SK-N-SH treated with all-trans-retinoic acid at 6 μM for 48 hours (cell line): ENCODE results near the gene GJB5.

Experiments used
- ATAC-seq: fragments of 200-7000 bp; cut with Tn5 transposase; 3 replicates; pipeline ENCODE4 v1.9.1; 2020; ENCODE audit warnings: mild to moderate bottlenecking, moderate library complexity
- ARNTL ChIP-seq: fragments of 450-650 bp; formaldehyde crosslinking; IDR thresholded peaks from 2 replicates; pipeline ENCODE4 v1.5.0; 2020; ENCODE audit warnings: low read depth, mild to moderate bottlenecking, moderate library complexity, borderline replicate concordance
- BACH2 ChIP-seq: fragments of 250-450 bp; sonication (Bioruptor Pico); IDR thresholded peaks from 2 replicates; pipeline ENCODE4 v1.9.0; 2021; ENCODE audit warnings: mild to moderate bottlenecking, borderline replicate concordance
- CSDC2 ChIP-seq: fragments of 250-450 bp; sonication (Bioruptor Pico); IDR thresholded peaks from 2 replicates; pipeline ENCODE4 v1.5.0; 2020; ENCODE audit warnings: mild to moderate bottlenecking, moderate library complexity
- ESRRG ChIP-seq: fragments of 250-450 bp; sonication (Bioruptor Pico); IDR thresholded peaks from 2 replicates; pipeline ENCODE4 v1.6.1; 2021; ENCODE audit warnings: mild to moderate bottlenecking
- ISL1 ChIP-seq: fragments of 250-450 bp; sonication (Bioruptor Pico); IDR thresholded peaks from 2 replicates; pipeline ENCODE4 v2.1.2; 2022; ENCODE audit warnings: mild to moderate bottlenecking, moderate library complexity
- OSR1 ChIP-seq: fragments of 250-450 bp; sonication (Bioruptor Pico); IDR thresholded peaks from 2 replicates; pipeline ENCODE4 v1.8.0; 2022; ENCODE audit warnings: moderate library complexity, mild to moderate bottlenecking, inconsistent platforms
- RARB ChIP-seq: fragments of 250-450 bp; sonication (Bioruptor Pico); IDR thresholded peaks from 2 replicates; pipeline ENCODE4 v1.8.0; 2021; ENCODE audit warnings: mild to moderate bottlenecking, moderate library complexity
- SNAI2 ChIP-seq: fragments of 250-450 bp; sonication (Bioruptor Pico); IDR thresholded peaks from 2 replicates; pipeline ENCODE4 v1.5.0; 2020; ENCODE audit warnings: mild to moderate bottlenecking, moderate library complexity
- TCF4 ChIP-seq: fragments of 250-450 bp; sonication (Bioruptor Pico); IDR thresholded peaks from 2 replicates; pipeline ENCODE4 v1.8.0; 2021; ENCODE audit warnings: mild to moderate bottlenecking, moderate library complexity, borderline replicate concordance
- ZC3H10 ChIP-seq: fragments of 250-450 bp; sonication (Bioruptor Pico); IDR thresholded peaks from 2 replicates; pipeline ENCODE4 v1.5.1; 2021; ENCODE audit warnings: mild to moderate bottlenecking, moderate library complexity
- ZFP3 ChIP-seq: fragments of 250-450 bp; sonication (Bioruptor Pico); IDR thresholded peaks from 2 replicates; pipeline ENCODE4 v1.5.0; 2020; ENCODE audit warnings: mild to moderate bottlenecking, moderate library complexity
- ZFP30 ChIP-seq: fragments of 450-650 bp; formaldehyde crosslinking; IDR thresholded peaks from 2 replicates; pipeline ENCODE4 v1.5.0; 2022; ENCODE audit warnings: mild to moderate bottlenecking, moderate library complexity
- ZNF565 ChIP-seq: fragments of 450-650 bp; formaldehyde crosslinking; conservative IDR thresholded peaks from 2 replicates; pipeline ENCODE4 v1.5.0; 2020; ENCODE audit warnings: low read depth, mild to moderate bottlenecking, moderate library complexity
- ZNF70 ChIP-seq: fragments of 450-650 bp; formaldehyde crosslinking; IDR thresholded peaks from 2 replicates; pipeline ENCODE4 v1.5.0; 2020; ENCODE audit warnings: mild to moderate bottlenecking, moderate library complexity
- ZNF8 ChIP-seq: fragments of 450-650 bp; formaldehyde crosslinking; IDR thresholded peaks from 2 replicates; pipeline ENCODE4 v1.5.0; 2020; ENCODE audit warnings: mild to moderate bottlenecking, moderate library complexity
- TF ChIP-seq, protein P1 (sequence below): fragments of 250-450 bp; sonication (Bioruptor Pico); IDR thresholded peaks from 2 replicates; pipeline ENCODE4 v1.8.0; 2021; ENCODE audit warnings: low read depth, mild to moderate bottlenecking, moderate library complexity, borderline replicate concordance
- TF ChIP-seq, protein P2 (sequence below): fragments of 250-450 bp; sonication (Bioruptor Pico); IDR thresholded peaks from 2 replicates; pipeline ENCODE4 v1.5.0; 2020; ENCODE audit warnings: mild to moderate bottlenecking, moderate library complexity
- TF ChIP-seq, protein P3 (sequence below): fragments of 250-450 bp; sonication (Bioruptor Pico); IDR thresholded peaks from 2 replicates; pipeline ENCODE4 v1.8.0; 2020; ENCODE audit warnings: mild to moderate bottlenecking, moderate library complexity, borderline replicate concordance
- TF ChIP-seq, protein P4 (sequence below): fragments of 250-450 bp; sonication (Bioruptor Pico); IDR thresholded peaks from 2 replicates; pipeline ENCODE4 v1.5.1; 2021; ENCODE audit warnings: mild to moderate bottlenecking, moderate library complexity

Gene GJB5

DNA sequence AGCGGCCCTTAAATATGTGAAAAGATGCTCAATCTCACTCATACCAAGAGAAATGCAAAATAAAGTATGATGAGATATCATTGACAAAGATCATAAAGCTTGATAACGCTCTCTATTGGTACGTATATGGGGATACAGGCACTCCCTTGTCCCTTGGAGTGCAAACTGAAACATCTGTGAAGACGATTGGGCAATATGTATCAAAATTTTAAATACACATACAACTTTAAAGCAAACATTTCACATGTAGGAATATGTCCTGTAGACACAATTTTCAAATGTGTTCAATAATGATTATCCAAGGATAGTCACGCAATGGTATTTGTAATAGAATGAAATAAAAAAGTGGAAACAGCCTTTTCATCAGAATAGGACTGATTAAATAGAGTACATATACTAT lies 24.2 kb downstream of the GJB5 start:
- no peak for TF ChIP-seq RARB (CRISPR knock-in tag)
- TF ChIP-seq ZFP30 (CRISPR knock-in tag) = no peak
- TF ChIP-seq, protein P1, sequence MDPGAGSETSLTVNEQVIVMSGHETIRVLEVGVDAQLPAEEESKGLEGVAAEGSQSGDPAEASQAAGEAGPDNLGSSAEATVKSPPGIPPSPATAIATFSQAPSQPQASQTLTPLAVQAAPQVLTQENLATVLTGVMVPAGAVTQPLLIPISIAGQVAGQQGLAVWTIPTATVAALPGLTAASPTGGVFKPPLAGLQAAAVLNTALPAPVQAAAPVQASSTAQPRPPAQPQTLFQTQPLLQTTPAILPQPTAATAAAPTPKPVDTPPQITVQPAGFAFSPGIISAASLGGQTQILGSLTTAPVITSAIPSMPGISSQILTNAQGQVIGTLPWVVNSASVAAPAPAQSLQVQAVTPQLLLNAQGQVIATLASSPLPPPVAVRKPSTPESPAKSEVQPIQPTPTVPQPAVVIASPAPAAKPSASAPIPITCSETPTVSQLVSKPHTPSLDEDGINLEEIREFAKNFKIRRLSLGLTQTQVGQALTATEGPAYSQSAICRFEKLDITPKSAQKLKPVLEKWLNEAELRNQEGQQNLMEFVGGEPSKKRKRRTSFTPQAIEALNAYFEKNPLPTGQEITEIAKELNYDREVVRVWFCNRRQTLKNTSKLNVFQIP = no peak
- TF ChIP-seq ZNF8 = no peak
- TF ChIP-seq, protein P2, sequence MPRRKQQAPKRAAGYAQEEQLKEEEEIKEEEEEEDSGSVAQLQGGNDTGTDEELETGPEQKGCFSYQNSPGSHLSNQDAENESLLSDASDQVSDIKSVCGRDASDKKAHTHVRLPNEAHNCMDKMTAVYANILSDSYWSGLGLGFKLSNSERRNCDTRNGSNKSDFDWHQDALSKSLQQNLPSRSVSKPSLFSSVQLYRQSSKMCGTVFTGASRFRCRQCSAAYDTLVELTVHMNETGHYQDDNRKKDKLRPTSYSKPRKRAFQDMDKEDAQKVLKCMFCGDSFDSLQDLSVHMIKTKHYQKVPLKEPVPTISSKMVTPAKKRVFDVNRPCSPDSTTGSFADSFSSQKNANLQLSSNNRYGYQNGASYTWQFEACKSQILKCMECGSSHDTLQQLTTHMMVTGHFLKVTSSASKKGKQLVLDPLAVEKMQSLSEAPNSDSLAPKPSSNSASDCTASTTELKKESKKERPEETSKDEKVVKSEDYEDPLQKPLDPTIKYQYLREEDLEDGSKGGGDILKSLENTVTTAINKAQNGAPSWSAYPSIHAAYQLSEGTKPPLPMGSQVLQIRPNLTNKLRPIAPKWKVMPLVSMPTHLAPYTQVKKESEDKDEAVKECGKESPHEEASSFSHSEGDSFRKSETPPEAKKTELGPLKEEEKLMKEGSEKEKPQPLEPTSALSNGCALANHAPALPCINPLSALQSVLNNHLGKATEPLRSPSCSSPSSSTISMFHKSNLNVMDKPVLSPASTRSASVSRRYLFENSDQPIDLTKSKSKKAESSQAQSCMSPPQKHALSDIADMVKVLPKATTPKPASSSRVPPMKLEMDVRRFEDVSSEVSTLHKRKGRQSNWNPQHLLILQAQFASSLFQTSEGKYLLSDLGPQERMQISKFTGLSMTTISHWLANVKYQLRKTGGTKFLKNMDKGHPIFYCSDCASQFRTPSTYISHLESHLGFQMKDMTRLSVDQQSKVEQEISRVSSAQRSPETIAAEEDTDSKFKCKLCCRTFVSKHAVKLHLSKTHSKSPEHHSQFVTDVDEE (CRISPR knock-in tag) = no peak
- no peak for TF ChIP-seq ISL1 (CRISPR knock-in tag)
- TF ChIP-seq BACH2 = no peak
- TF ChIP-seq ZNF565 (CRISPR knock-in tag) = no peak
- no peak for TF ChIP-seq TCF4 (CRISPR knock-in tag)
- no peak for TF ChIP-seq ESRRG (CRISPR knock-in tag)
- TF ChIP-seq, protein P3, sequence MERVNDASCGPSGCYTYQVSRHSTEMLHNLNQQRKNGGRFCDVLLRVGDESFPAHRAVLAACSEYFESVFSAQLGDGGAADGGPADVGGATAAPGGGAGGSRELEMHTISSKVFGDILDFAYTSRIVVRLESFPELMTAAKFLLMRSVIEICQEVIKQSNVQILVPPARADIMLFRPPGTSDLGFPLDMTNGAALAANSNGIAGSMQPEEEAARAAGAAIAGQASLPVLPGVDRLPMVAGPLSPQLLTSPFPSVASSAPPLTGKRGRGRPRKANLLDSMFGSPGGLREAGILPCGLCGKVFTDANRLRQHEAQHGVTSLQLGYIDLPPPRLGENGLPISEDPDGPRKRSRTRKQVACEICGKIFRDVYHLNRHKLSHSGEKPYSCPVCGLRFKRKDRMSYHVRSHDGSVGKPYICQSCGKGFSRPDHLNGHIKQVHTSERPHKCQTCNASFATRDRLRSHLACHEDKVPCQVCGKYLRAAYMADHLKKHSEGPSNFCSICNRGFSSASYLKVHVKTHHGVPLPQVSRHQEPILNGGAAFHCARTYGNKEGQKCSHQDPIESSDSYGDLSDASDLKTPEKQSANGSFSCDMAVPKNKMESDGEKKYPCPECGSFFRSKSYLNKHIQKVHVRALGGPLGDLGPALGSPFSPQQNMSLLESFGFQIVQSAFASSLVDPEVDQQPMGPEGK (CRISPR knock-in tag) = no peak
- TF ChIP-seq ZC3H10 (CRISPR knock-in tag) = no peak
- no peak for TF ChIP-seq OSR1 (CRISPR knock-in tag)
- TF ChIP-seq, all 23 proteins: peak for 0
- ATAC-seq = no peak

DNA sequence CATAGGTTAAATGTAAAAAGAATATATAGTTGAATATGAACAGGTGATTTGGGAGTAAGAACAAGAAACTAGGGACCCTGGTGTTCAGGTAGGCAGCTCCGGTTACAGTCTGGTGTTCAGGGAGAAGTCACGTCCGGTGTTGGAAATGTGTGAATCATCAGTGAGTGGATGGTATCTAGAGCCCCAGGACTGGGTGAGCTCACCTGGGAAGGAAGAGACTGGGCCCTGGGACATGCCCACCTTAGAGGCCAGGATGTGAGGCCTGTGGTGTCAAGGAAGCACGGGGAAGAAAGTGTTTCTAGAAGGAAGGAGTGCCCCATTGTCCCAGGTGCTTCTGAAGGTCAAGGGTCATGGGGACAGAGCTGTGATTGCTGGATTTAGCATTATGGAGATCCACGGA lies 24.7 kb downstream of the GJB5 start:
- ATAC-seq = no peak
- TF ChIP-seq, protein P1 = no peak
- TF ChIP-seq, protein P4, sequence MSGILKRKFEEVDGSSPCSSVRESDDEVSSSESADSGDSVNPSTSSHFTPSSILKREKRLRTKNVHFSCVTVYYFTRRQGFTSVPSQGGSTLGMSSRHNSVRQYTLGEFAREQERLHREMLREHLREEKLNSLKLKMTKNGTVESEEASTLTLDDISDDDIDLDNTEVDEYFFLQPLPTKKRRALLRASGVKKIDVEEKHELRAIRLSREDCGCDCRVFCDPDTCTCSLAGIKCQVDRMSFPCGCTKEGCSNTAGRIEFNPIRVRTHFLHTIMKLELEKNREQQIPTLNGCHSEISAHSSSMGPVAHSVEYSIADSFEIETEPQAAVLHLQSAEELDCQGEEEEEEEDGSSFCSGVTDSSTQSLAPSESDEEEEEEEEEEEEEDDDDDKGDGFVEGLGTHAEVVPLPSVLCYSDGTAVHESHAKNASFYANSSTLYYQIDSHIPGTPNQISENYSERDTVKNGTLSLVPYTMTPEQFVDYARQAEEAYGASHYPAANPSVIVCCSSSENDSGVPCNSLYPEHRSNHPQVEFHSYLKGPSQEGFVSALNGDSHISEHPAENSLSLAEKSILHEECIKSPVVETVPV = no peak
- no peak for TF ChIP-seq ZFP3 (CRISPR knock-in tag)
- no peak for TF ChIP-seq ZNF70 (CRISPR knock-in tag)
- TF ChIP-seq, protein P2 (CRISPR knock-in tag) = no peak
- no peak for TF ChIP-seq RARB (CRISPR knock-in tag)
- TF ChIP-seq, protein P3 (CRISPR knock-in tag) = no peak
- TF ChIP-seq SNAI2 = no peak
- TF ChIP-seq TCF4 (CRISPR knock-in tag) = no peak
- no peak for TF ChIP-seq CSDC2 (CRISPR knock-in tag)
- TF ChIP-seq ISL1 (CRISPR knock-in tag) = no peak
- no peak for TF ChIP-seq ARNTL (CRISPR knock-in tag)
- no peak for TF ChIP-seq BACH2
- TF ChIP-seq ZC3H10 (CRISPR knock-in tag) = no peak
